SIG-M5 (cell line): Measurements from ENCODE around the gene MAP4K2.
"Not testable (repeated sequence)": the region's sequence is repeated elsewhere in the genome, so short reads cannot be mapped to it uniquely, and the experiment has no call there.

Experiments
- DNase-seq: peaks from one replicate; lab custom pipeline; 2025; lab: John Stamatoyannopoulos, UW

Gene MAP4K2

GRCh38 chr11:64838600-64839334 is 35.8 kb upstream of the MAP4K2 start:
- DNase-seq: no peak

- no peak for DNase-seq
These were observed 34.9 kb upstream of the MAP4K2 start for GRCh38 chr11:64837887-64838351.

- DNase-seq: no peak
These were observed 33.5 kb upstream of the MAP4K2 start for GRCh38 chr11:64836448-64837072.

- no peak for DNase-seq
These were observed 32.8 kb upstream of the MAP4K2 start for GRCh38 chr11:64835616-64836447.

- DNase-seq: no peak
These were observed 32.0 kb upstream of the MAP4K2 start for GRCh38 chr11:64834723-64835615.

GRCh38 chr11:64834031-64834722 is 31.2 kb upstream of the MAP4K2 start:
- no peak for DNase-seq

GRCh38 chr11:64833509-64833908 is 30.5 kb upstream of the MAP4K2 start:
- DNase-seq: no peak

- DNase-seq: no peak
These were observed 30.1 kb upstream of the MAP4K2 start for GRCh38 chr11:64833198-64833502.

- DNase-seq: no peak
These were observed 29.6 kb upstream of the MAP4K2 start for GRCh38 chr11:64832467-64833197.

- DNase-seq: no peak
These were observed 28.4 kb upstream of the MAP4K2 start for GRCh38 chr11:64831411-64831891.

- no peak for DNase-seq
These were observed 26.7 kb upstream of the MAP4K2 start for GRCh38 chr11:64829536-64830251.

- DNase-seq: no peak
These were observed 24.4 kb upstream of the MAP4K2 start for GRCh38 chr11:64827451-64827839.

GRCh38 chr11:64826578-64827450 is 23.8 kb upstream of the MAP4K2 start:
- DNase-seq: no peak

- DNase-seq: no peak
These were observed 23.0 kb upstream of the MAP4K2 start for GRCh38 chr11:64826062-64826461.

- DNase-seq: no peak
These were observed 20.6 kb upstream of the MAP4K2 start for GRCh38 chr11:64823568-64824119.

GRCh38 chr11:64817476-64817875 is 14.5 kb upstream of the MAP4K2 start:
- DNase-seq: no peak

GRCh38 chr11:64815433-64815832 is 12.4 kb upstream of the MAP4K2 start:
- DNase-seq: not testable (repeated sequence)

GRCh38 chr11:64814712-64815187 is 11.7 kb upstream of the MAP4K2 start:
- DNase-seq: no peak
